GM23338 (cell line): Measurements from ENCODE around the gene NETO2. TPM values are rescaled to one million over a fixed set of nuclear protein-coding genes. Genes with fewer than 3 reads are reported as not detected.

Experiments used
- ATAC-seq: fragments of 200-7000 bp; cut with Tn5 transposase; 3 replicates; pipeline ENCODE4 v1.9.1; 2020
- DNase-seq: peaks from one replicate; pipeline ENCODE4 v3.0.0-alpha.2; 2015; ENCODE audit warnings: low spot score
- H2AFZ ChIP-seq: fragments of 200-600 bp; sonication (generic); 2 replicates; pipeline ENCODE4 v1.8.0; 2016; ENCODE audit warnings: antibody characterized with exemption, mild to moderate bottlenecking, moderate library complexity
- H3F3A ChIP-seq: fragments of 200-600 bp; sonication (generic); replicated peaks from 2 replicates; pipeline ENCODE4 v1.8.0; 2017; ENCODE audit warnings: antibody characterized with exemption, mixed run types, low read depth
- H3K27ac ChIP-seq: fragments of 200-600 bp; sonication (generic); 2 replicates; pipeline ENCODE4 v1.6.1; 2016; ENCODE audit warnings: low read depth
- H3K27me3 ChIP-seq: fragments of 200-600 bp; sonication (generic); 2 replicates; pipeline ENCODE4 v1.8.0; 2016; ENCODE audit warnings: mild to moderate bottlenecking, mixed run types, moderate library complexity; ENCODE audit not compliant: insufficient read depth
- H3K36me3 ChIP-seq: fragments of 200-600 bp; sonication (generic); 2 replicates; pipeline ENCODE4 v1.8.0; 2016; ENCODE audit warnings: mild to moderate bottlenecking; ENCODE audit not compliant: insufficient read depth
- H3K4me1 ChIP-seq: fragments of 200-600 bp; sonication (generic); 2 replicates; pipeline ENCODE4 v1.8.0; 2016; ENCODE audit warnings: mild to moderate bottlenecking, moderate library complexity; ENCODE audit not compliant: insufficient read depth
- H3K4me2 ChIP-seq: fragments of 200-600 bp; sonication (generic); 2 replicates; pipeline ENCODE4 v1.7.1; 2017; ENCODE audit warnings: mixed run types
- H3K4me3 ChIP-seq: fragments of 200-600 bp; sonication (generic); 2 replicates; pipeline ENCODE4 v1.6.1; 2016; ENCODE audit warnings: mixed run types
- H3K79me2 ChIP-seq: fragments of 200-600 bp; sonication (generic); replicated peaks from 2 replicates; pipeline ENCODE4 v1.8.0; 2017; ENCODE audit warnings: mild to moderate bottlenecking; ENCODE audit not compliant: insufficient read depth
- H3K9me2 ChIP-seq: fragments of 200-600 bp; sonication (generic); 2 replicates; pipeline ENCODE4 v1.8.0; 2017; ENCODE audit not compliant: insufficient read depth
- H4K20me1 ChIP-seq: fragments of 200-600 bp; sonication (generic); replicated peaks from 2 replicates; pipeline ENCODE4 v1.8.0; 2017; ENCODE audit warnings: mild to moderate bottlenecking; ENCODE audit not compliant: insufficient read depth
- H3K27ac Mint-ChIP-seq: 2 replicates; pipeline ENCODE4 v1.8.0; 2020; ENCODE audit warnings: inconsistent platforms, mild to moderate bottlenecking, moderate library complexity, mixed read lengths
- H3K27me3 Mint-ChIP-seq: 3 replicates; pipeline ENCODE4 v1.8.0; 2022; ENCODE audit warnings: low read depth, mild to moderate bottlenecking, moderate library complexity, mixed read lengths, inconsistent platforms; ENCODE audit not compliant: insufficient read depth, poor library complexity
- H3K36me3 Mint-ChIP-seq: 3 replicates; pipeline ENCODE4 v1.8.0; 2021; ENCODE audit warnings: low read depth, mild to moderate bottlenecking, inconsistent platforms, moderate library complexity, mixed read lengths
- H3K4me1 Mint-ChIP-seq: 3 replicates; pipeline ENCODE4 v1.8.0; 2020; ENCODE audit warnings: mild to moderate bottlenecking, inconsistent platforms, mixed read lengths
- H3K4me3 Mint-ChIP-seq: 3 replicates; pipeline ENCODE4 v1.8.0; 2021; ENCODE audit warnings: moderate library complexity, mild to moderate bottlenecking, inconsistent platforms, mixed read lengths
- H3K9me3 Mint-ChIP-seq: 3 replicates; pipeline ENCODE4 v1.8.0; 2020; ENCODE audit warnings: moderate library complexity, mild to moderate bottlenecking, inconsistent platforms, mixed read lengths
- CREB1 ChIP-seq: fragments of 250-450 bp; sonication (Bioruptor Pico); IDR thresholded peaks from 2 replicates; pipeline ENCODE4 v1.5.0; 2020; ENCODE audit warnings: low read depth, mild to moderate bottlenecking, moderate library complexity
- CTCF ChIP-seq, 2 experiments: fragments of 200-600 bp in 1 of 2; sonication (generic) in 1 of 2; conservative IDR thresholded peaks; 2 replicates each; pipeline versions ENCODE4 v1.5.1 to v1.6.1; 2016 to 2017; ENCODE audit warnings: antibody characterized with exemption in 2 of 2, low read depth in 2 of 2, mild to moderate bottlenecking in 2 of 2, moderate library complexity in 1 of 2
- ETS1 ChIP-seq: IDR thresholded peaks from 2 replicates; pipeline ENCODE4 v1.6.1; 2016; ENCODE audit warnings: antibody characterized with exemption
- EZH2 ChIP-seq: fragments of 200-600 bp; sonication (generic); IDR thresholded peaks from one replicate; pipeline ENCODE4 v1.8.0; 2017; ENCODE audit warnings: antibody characterized with exemption, mild to moderate bottlenecking, low read depth; ENCODE audit not compliant: unreplicated experiment
- EZH2phosphoT487 ChIP-seq: fragments of 200-600 bp; sonication (generic); IDR thresholded peaks from one replicate; pipeline ENCODE4 v1.8.1; 2018; ENCODE audit warnings: antibody characterized with exemption; ENCODE audit not compliant: unreplicated experiment
- JUNB ChIP-seq: IDR thresholded peaks from one replicate; pipeline ENCODE4 v1.6.1; 2016; ENCODE audit warnings: antibody characterized with exemption; ENCODE audit not compliant: unreplicated experiment
- NANOG ChIP-seq: IDR thresholded peaks from 2 replicates; pipeline ENCODE4 v1.6.1; 2016; ENCODE audit warnings: antibody characterized with exemption, borderline replicate concordance
- POLR2AphosphoS5 ChIP-seq: IDR thresholded peaks from 2 replicates; pipeline ENCODE4 v1.6.1; 2016; ENCODE audit warnings: antibody characterized with exemption, low read depth
- REST ChIP-seq: IDR thresholded peaks from one replicate; pipeline ENCODE4 v1.6.1; 2018; ENCODE audit warnings: antibody characterized with exemption; ENCODE audit not compliant: unreplicated experiment
- STAT1 ChIP-seq: IDR thresholded peaks from one replicate; pipeline ENCODE4 v1.6.1; 2016; ENCODE audit warnings: antibody characterized with exemption; ENCODE audit not compliant: unreplicated experiment
- ZNF114 ChIP-seq: fragments of 250-450 bp; sonication (Bioruptor Pico); IDR thresholded peaks from 2 replicates; pipeline ENCODE4 v1.5.0; 2020; ENCODE audit warnings: mild to moderate bottlenecking, moderate library complexity
- ZNF331 ChIP-seq: fragments of 250-450 bp; sonication (Bioruptor Pico); IDR thresholded peaks from 2 replicates; pipeline ENCODE4 v1.5.0; 2020; ENCODE audit warnings: low read depth, mild to moderate bottlenecking, moderate library complexity
- long read RNA-seq: library from polyadenylated mRNA; unstranded; transcript quantifications from one replicate; pipeline ENCODE4 v2.0.0, GENCODE V29; 2020; ENCODE audit not compliant: unreplicated experiment
- polyA plus RNA-seq: library from polyadenylated mRNA; unstranded; fragments of >200 nt; fragmentation: Nextera tagmentation; extraction: Ambion mirVana; gene quantifications from 2 replicates; pipeline ENCODE4 v1.2.1, GENCODE V29; 2016
- total RNA-seq: library from RNA; depleted of rRNA; stranded (reverse); fragments of >200 nt; shearing (Covaris generic); gene quantifications from 2 replicates; pipeline ENCODE4 v1.2.3, GENCODE V29; 2014; rRNA removed

Gene NETO2
- total RNA-seq (10.6 and 16.6 TPM in 2 replicates), polyA plus RNA-seq (6.4 and 6.6 TPM in 2 replicates)
- long read RNA-seq, full-length matches to known transcripts: 2 of 4 reads
- long read RNA-seq, partial matches to known transcripts: 2 of 4 reads
- long read RNA-seq, other reads (novel, unspliced or antisense): 0 of 4 reads

GRCh38 chr16:47143677-47144558 lies at the start of gene NETO2:
Gene NETO2, minus strand, starts transcription at chr16:47143945. Its CDS starts 333 bp downstream, at chr16:47143612.
- H3F3A ChIP-seq: no peaks in the 10 kb centered on the region; the same call in 1 of the 2 replicates
- no peak within 1 kb of the TSS for H3K27ac ChIP-seq
- H3K4me1 ChIP-seq: peaks cover 8% of the 10 kb centered on the region; the same call in 1 of the 2 replicates
- Mint-ChIP-seq H3K36me3 (no peaks in the 10 kb centered on the region; the same call in 2 of the 3 replicates), H3K9me3 (no peaks in the 10 kb centered on the region; the same call in 2 of the 3 replicates), H3K27me3 (peaks cover 24% of the 10 kb centered on the region), H3K4me3 (peak within 1 kb of the TSS; percentile 79), H3K4me1 (peaks cover 20% of the 10 kb centered on the region; the same call in 2 of the 3 replicates), H3K27ac (no peak within 1 kb of the TSS)
- peaks cover 33% of the 10 kb centered on the region for H3K27me3 ChIP-seq
- H2AFZ ChIP-seq: peak within 1 kb of the TSS; percentile 90
- H3K4me3 ChIP-seq: peak within 1 kb of the TSS; percentile 67
- TF ChIP-seq STAT1 (no peak), CTCF (conservative IDR thresholded peaks at IDR 0.05; ENCODE audit: low read depth in 2 of 2) (peak; percentile 53 to 72)
- no peaks in the 10 kb centered on the region; the same call in 1 of the 2 replicates for H4K20me1 ChIP-seq
- H3K9me2 ChIP-seq: no peaks in the 10 kb centered on the region
- ATAC-seq (peak; percentile 57), DNase-seq (peak; percentile 82)
- peaks cover 21% of the 10 kb centered on the region for H3K79me2 ChIP-seq
- peak within 1 kb of the TSS; percentile 81 for H3K4me2 ChIP-seq
- no peaks in the 10 kb centered on the region for H3K36me3 ChIP-seq

GRCh38 chr16:47182318-47182717 lies 38.6 kb upstream of the NETO2 start:
- DNase-seq: no peak
- Mint-ChIP-seq H3K9me3 (peaks cover 42% of the 10 kb centered on the region), H3K36me3 (peaks cover 35% of the 10 kb centered on the region), H3K4me1 (no peaks in the 10 kb centered on the region), H3K27me3 (peaks cover 4% of the 10 kb centered on the region), H3K27ac (no peak overlapping the region), H3K4me3 (no peak overlapping the region)
- no peak overlapping the region for H3K4me3 ChIP-seq
- H3K4me1 ChIP-seq: no peaks in the 10 kb centered on the region
- H3K4me2 ChIP-seq: no peak overlapping the region
- ATAC-seq: no peak
- H3F3A ChIP-seq: no peaks in the 10 kb centered on the region
- H3K27ac ChIP-seq: no peak overlapping the region
- H2AFZ ChIP-seq: no peak overlapping the region
- no peaks in the 10 kb centered on the region for H3K36me3 ChIP-seq
- H3K27me3 ChIP-seq: no peaks in the 10 kb centered on the region
- H4K20me1 ChIP-seq: no peaks in the 10 kb centered on the region
- H3K9me2 ChIP-seq: no peaks in the 10 kb centered on the region
- H3K79me2 ChIP-seq: no peaks in the 10 kb centered on the region
- TF ChIP-seq JUNB (no peak), EZH2 (no peak), REST (no peak), ZNF114 (CRISPR knock-in tag) (no peak), CREB1 (CRISPR knock-in tag) (no peak), ETS1 (no peak), CTCF (conservative IDR thresholded peaks at IDR 0.05; ENCODE audit: low read depth in 2 of 2) (no peak), EZH2phosphoT487 (no peak), ZNF331 (no peak), NANOG (no peak), STAT1 (no peak), POLR2AphosphoS5 (no peak)
